OCI-LY7 (cell line): ENCODE data around the gene DGCR8. TPM values are rescaled to one million over a fixed set of nuclear protein-coding genes. Genes with fewer than 3 reads are reported as not detected.

Experiments used
- BruUV-seq: library from RNA; stranded (reverse); fragments of 400-500 nt; replicated peaks from 2 replicates; lab custom pipeline; 2021; lab: Mats Ljungman, UMichigan
- CTCF ChIA-PET: fragments of 300-600 bp; sonication (Branson Sonifier 250); formaldehyde crosslinking; loops from one replicate; lab custom pipeline; 2022; ENCODE audit warnings: antibody characterized with exemption; ENCODE audit not compliant: unreplicated experiment; lab: Charles Lee
- POLR2A ChIA-PET: fragments of 300-600 bp; sonication (Branson Sonifier 250); formaldehyde crosslinking; loops from one replicate; lab custom pipeline; 2022; ENCODE audit warnings: antibody characterized with exemption; lab: Charles Lee
- DNase-seq: peaks from one replicate; pipeline ENCODE4 v3.0.0-alpha.2; 2015; ENCODE audit warnings: low spot score
- H2AFZ ChIP-seq: fragments of 200-600 bp; sonication (generic), shearing (Covaris generic); 2 replicates; pipeline ENCODE4 v1.6.1; 2014; ENCODE audit warnings: mild to moderate bottlenecking, antibody characterized with exemption, low read length, moderate library complexity
- H3K27ac ChIP-seq: fragments of 200-600 bp; sonication (generic); 2 replicates; pipeline ENCODE4 v1.5.1; 2014; ENCODE audit warnings: mixed run types, low read depth, mild to moderate bottlenecking, moderate library complexity, low read length, inconsistent platforms; ENCODE audit not compliant: poor library complexity, severe bottlenecking
- H3K36me3 ChIP-seq: fragments of 200-600 bp; sonication (generic); 2 replicates; pipeline ENCODE4 v1.6.1; 2014; ENCODE audit warnings: mild to moderate bottlenecking, antibody characterized with exemption, low read length, moderate library complexity, mixed read lengths; ENCODE audit not compliant: insufficient read depth
- H3K4me1 ChIP-seq: fragments of 200-600 bp; sonication (generic); 2 replicates; pipeline ENCODE4 v1.5.1; 2014; ENCODE audit warnings: mild to moderate bottlenecking, low read length; ENCODE audit not compliant: insufficient read depth, poor library complexity, severe bottlenecking
- H3K4me2 ChIP-seq: fragments of 200-600 bp; sonication (generic); 2 replicates; pipeline ENCODE4 v1.6.1; 2014; ENCODE audit warnings: mild to moderate bottlenecking, low read length
- H3K4me3 ChIP-seq: fragments of 200-600 bp; sonication (generic); 2 replicates; pipeline ENCODE4 v1.5.1; 2014; ENCODE audit warnings: mild to moderate bottlenecking, low read depth, low read length; ENCODE audit not compliant: poor library complexity, severe bottlenecking
- H3K79me2 ChIP-seq: fragments of 200-600 bp; sonication (generic); 2 replicates; pipeline ENCODE4 v1.6.1; 2016; ENCODE audit warnings: low read depth, mild to moderate bottlenecking, low read length, moderate library complexity, mixed read lengths; ENCODE audit not compliant: insufficient read depth
- H3K9me2 ChIP-seq: fragments of 200-600 bp; sonication (generic); 2 replicates; pipeline ENCODE4 v1.6.1; 2016; ENCODE audit warnings: mild to moderate bottlenecking, low read length, mixed read lengths; ENCODE audit not compliant: insufficient read depth
- H3K9me3 ChIP-seq: fragments of 200-600 bp; sonication (generic); 2 replicates; pipeline ENCODE4 v1.6.1; 2014; ENCODE audit warnings: mild to moderate bottlenecking, mixed run types, low read length, mixed read lengths
- H4K20me1 ChIP-seq: fragments of 200-600 bp; sonication (generic); 2 replicates; pipeline ENCODE4 v1.6.1; 2014; ENCODE audit warnings: mild to moderate bottlenecking, antibody characterized with exemption, low read length, moderate library complexity, mixed read lengths; ENCODE audit not compliant: insufficient read depth
- EZH2phosphoT487 ChIP-seq: fragments of 200-600 bp; sonication (generic); IDR thresholded peaks from 2 replicates; pipeline ENCODE4 v1.6.1; 2018; ENCODE audit warnings: low read depth, borderline replicate concordance, mild to moderate bottlenecking, mixed run types, antibody characterized with exemption, low read length, moderate library complexity, mixed read lengths
- intact Hi-C: fragments of 100-400 bp; cut with micrococcal nuclease; formaldehyde crosslinking; loops from one replicate; pipeline ENCODE4 v1.10.0; 2022; ENCODE audit not compliant: unreplicated experiment
- total RNA-seq, 2 experiments: library from RNA; depleted of rRNA in 1 of 2; stranded (reverse); fragments of >200 nt in 1 of 2; shearing (Covaris generic) in 1 of 2; gene quantifications; 2 replicates each; pipeline ENCODE4 v1.2.3, GENCODE V29; 2014 to 2022
- TF ChIP-seq, protein P1 (sequence below): fragments of 200-600 bp; sonication (generic); conservative IDR thresholded peaks from 2 replicates; pipeline ENCODE4 v1.5.1; 2014; ENCODE audit warnings: mild to moderate bottlenecking, antibody characterized with exemption, low read length, moderate library complexity, mixed read lengths

Gene DGCR8
- total RNA-seq, 2 experiments from 2014 or later, result 49.5 to 68.2 TPM

DNA sequence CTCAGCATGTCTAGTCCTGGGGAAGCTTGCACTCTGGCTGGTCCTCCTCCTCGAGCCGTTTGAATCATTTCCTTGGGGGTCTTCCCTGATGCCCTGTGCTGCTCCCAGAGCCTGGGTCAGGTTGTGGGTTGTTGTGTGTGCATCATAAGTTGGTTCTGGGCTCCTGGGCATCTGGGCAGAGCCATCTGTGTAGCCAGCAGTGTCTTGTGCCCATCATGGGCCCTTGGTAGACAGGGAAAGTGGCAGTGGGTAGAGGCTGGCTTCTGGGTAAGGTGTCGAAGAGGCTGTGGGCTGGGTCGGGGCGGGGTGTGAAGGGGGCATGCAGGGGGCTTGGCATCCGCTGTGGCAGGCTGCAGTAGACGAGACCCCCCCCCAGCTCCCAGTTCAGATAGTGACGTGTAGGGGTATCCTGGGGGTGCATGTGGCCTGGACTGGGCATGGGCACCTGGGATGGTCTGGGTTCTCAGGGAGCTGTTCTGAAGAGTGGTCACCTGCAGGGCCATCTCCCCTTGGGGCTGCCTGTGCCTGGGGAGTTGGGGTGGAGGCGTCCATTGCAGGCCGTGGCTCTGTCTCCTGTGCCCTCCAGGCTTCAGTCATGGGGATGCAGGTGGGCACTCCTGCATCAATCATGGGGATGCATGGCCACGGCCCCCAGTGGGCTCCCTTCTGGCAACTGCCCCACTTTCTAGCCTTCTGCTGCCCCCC is 44.2 kb downstream of the DGCR8 start:
- H3K9me2 ChIP-seq, result no peaks in the 10 kb centered on the region
- H3K9me3 ChIP-seq, result no peaks in the 10 kb centered on the region
- H2AFZ ChIP-seq, result no peak overlapping the region
- intact Hi-C loops, result no loop called here
- H3K4me2 ChIP-seq, result no peak overlapping the region
- no TSS peak for BruUV-seq
- DNase-seq, result no peak
- no peak overlapping the region for H3K4me3 ChIP-seq
- H3K36me3 ChIP-seq, result peaks cover 95% of the 10 kb centered on the region
- POLR2A ChIA-PET, result no interaction called here
- no peak for TF ChIP-seq EZH2phosphoT487
- TF ChIP-seq, protein P1, sequence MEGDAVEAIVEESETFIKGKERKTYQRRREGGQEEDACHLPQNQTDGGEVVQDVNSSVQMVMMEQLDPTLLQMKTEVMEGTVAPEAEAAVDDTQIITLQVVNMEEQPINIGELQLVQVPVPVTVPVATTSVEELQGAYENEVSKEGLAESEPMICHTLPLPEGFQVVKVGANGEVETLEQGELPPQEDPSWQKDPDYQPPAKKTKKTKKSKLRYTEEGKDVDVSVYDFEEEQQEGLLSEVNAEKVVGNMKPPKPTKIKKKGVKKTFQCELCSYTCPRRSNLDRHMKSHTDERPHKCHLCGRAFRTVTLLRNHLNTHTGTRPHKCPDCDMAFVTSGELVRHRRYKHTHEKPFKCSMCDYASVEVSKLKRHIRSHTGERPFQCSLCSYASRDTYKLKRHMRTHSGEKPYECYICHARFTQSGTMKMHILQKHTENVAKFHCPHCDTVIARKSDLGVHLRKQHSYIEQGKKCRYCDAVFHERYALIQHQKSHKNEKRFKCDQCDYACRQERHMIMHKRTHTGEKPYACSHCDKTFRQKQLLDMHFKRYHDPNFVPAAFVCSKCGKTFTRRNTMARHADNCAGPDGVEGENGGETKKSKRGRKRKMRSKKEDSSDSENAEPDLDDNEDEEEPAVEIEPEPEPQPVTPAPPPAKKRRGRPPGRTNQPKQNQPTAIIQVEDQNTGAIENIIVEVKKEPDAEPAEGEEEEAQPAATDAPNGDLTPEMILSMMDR, result no peak
- CTCF ChIA-PET, result no interaction called here
- H3K79me2 ChIP-seq, result peaks cover 37% of the 10 kb centered on the region
- peaks cover 23% of the 10 kb centered on the region for H4K20me1 ChIP-seq
- H3K27ac ChIP-seq, result no peak overlapping the region
- H3K4me1 ChIP-seq, result peaks cover 19% of the 10 kb centered on the region

DNA sequence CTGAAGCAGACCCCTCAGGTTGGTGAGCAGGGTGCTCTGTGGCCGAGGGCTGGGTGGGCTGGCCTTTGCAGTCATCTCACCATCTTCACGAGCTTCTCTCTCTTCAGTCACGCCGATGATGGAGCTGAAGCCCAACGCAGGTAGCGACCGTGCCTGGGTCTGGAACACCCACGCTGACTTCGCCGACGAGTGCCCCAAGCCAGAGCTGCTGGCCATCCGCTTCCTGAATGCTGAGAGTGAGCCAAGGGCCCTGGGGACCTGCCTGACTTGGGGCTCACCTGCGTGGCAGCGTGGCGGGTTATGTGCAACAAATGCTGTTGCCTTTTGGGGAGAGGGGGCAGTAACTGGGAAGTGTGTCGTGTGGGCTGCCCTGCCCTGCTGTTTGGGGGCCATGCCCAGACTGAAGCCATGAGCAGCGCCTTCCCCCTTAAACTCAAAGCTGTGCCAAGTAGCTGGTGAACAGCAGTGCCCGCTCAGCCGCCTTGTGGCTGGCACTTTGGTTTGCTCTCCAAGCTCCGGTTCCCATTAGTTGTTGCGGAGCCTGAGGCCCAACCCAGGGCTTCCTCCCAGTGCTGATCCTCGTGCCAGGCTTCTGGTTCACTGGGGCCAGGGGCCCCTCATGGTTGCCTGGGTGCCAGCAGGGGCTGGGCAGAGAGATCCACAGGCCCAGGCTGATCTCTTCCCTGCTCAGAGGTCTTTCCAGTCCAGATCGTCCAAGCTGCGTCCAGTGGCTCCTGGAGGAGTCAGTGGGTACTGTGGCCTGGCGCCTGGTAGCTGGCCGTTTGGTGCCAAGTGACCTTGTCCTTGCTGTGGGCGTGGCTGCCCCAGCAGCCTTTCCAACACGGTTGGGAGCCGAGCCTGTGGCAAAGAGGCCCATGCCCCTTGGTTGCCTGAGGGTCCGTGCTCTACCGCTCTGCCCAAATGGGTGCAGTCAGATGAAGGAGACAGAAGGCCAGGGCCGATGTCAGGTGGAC is 45.4 kb downstream of the DGCR8 start:
- no peak overlapping the region for H3K27ac ChIP-seq
- no peak for TF ChIP-seq EZH2phosphoT487
- TF ChIP-seq, protein P1, result no peak
- peaks cover 82% of the 10 kb centered on the region for H3K36me3 ChIP-seq
- ChIA-PET CTCF (no interaction called here), POLR2A (no interaction called here)
- H2AFZ ChIP-seq, result no peak overlapping the region
- no peaks in the 10 kb centered on the region for H3K9me3 ChIP-seq
- peaks cover 15% of the 10 kb centered on the region for H4K20me1 ChIP-seq
- no peak for DNase-seq
- H3K4me3 ChIP-seq, result no peak overlapping the region
- no peak overlapping the region for H3K4me2 ChIP-seq
- no peaks in the 10 kb centered on the region for H3K9me2 ChIP-seq
- peaks cover 11% of the 10 kb centered on the region for H3K4me1 ChIP-seq
- peaks cover 24% of the 10 kb centered on the region for H3K79me2 ChIP-seq
- intact Hi-C loops, result no loop called here
- no TSS peak for BruUV-seq
